Measurements from ENCODE around the gene ATXN7L3.
A peak's percentile ranks its signal among the peaks of the same experiment; 100 is the strongest.

ATXN7L3 gene

GRCh38 chr17:44218344-44219107 is 18.8 kb upstream of the ATXN7L3 start:
- DNase-seq, result peak; percentile 79 to 82 (median 79)
- Histone ChIP-seq H3K4me1 (ENCODE audit: control insufficient read depth, insufficient read depth, low read length, poor library complexity, severe bottlenecking) (peaks cover 41% of the 10 kb centered on the region), H3K27me3 (replicated peaks; ENCODE audit: control insufficient read depth, insufficient read depth, low read length, poor library complexity, severe bottlenecking) (no peaks in the 10 kb centered on the region), H3K27ac (ENCODE audit: insufficient read depth, low read length, poor library complexity, severe bottlenecking) (peak overlapping the region; percentile 90), H3K9me3 (ENCODE audit: control insufficient read depth, low read length) (no peaks in the 10 kb centered on the region), H3K4me3 (ENCODE audit: insufficient read depth, low read depth, low read length, poor library complexity, severe bottlenecking) (peak overlapping the region; percentile 58), H3K36me3 (ENCODE audit: control insufficient read depth, insufficient read depth, low read length) (peaks cover 26% of the 10 kb centered on the region)

GRCh38 chr17:44217738-44218343 is 18.2 kb upstream of the ATXN7L3 start:
- H3K4me1 ChIP-seq (ENCODE audit: control insufficient read depth, insufficient read depth, low read length, poor library complexity, severe bottlenecking), result peaks cover 41% of the 10 kb centered on the region
- DNase-seq, result no peak

GRCh38 chr17:44216694-44217093 is 17.0 kb upstream of the ATXN7L3 start:
- peaks cover 41% of the 10 kb centered on the region for H3K4me1 ChIP-seq (ENCODE audit: control insufficient read depth, insufficient read depth, low read length, poor library complexity, severe bottlenecking)
- peak overlapping the region; percentile 8 for H3K4me3 ChIP-seq (ENCODE audit: insufficient read depth, low read depth, low read length, poor library complexity, severe bottlenecking)
- no peak for DNase-seq
- no peaks in the 10 kb centered on the region for H3K27me3 ChIP-seq (replicated peaks; ENCODE audit: control insufficient read depth, insufficient read depth, low read length, poor library complexity, severe bottlenecking)
- peaks cover 38% of the 10 kb centered on the region for H3K36me3 ChIP-seq (ENCODE audit: control insufficient read depth, insufficient read depth, low read length)
- no peaks in the 10 kb centered on the region for H3K9me3 ChIP-seq (ENCODE audit: control insufficient read depth, low read length)
- peak overlapping the region; percentile 90 for H3K27ac ChIP-seq (ENCODE audit: insufficient read depth, low read length, poor library complexity, severe bottlenecking)

More at GRCh38 chr17:44217738-44218343, 18.2 kb upstream of the ATXN7L3 start:
- no peaks in the 10 kb centered on the region for H3K9me3 ChIP-seq (ENCODE audit: control insufficient read depth, low read length)
- peak overlapping the region; percentile 90 for H3K27ac ChIP-seq (ENCODE audit: insufficient read depth, low read length, poor library complexity, severe bottlenecking)
- H3K36me3 ChIP-seq (ENCODE audit: control insufficient read depth, insufficient read depth, low read length), result peaks cover 32% of the 10 kb centered on the region
- no peaks in the 10 kb centered on the region for H3K27me3 ChIP-seq (replicated peaks; ENCODE audit: control insufficient read depth, insufficient read depth, low read length, poor library complexity, severe bottlenecking)
- H3K4me3 ChIP-seq (ENCODE audit: insufficient read depth, low read depth, low read length, poor library complexity, severe bottlenecking), result peak overlapping the region; percentile 58

DNA sequence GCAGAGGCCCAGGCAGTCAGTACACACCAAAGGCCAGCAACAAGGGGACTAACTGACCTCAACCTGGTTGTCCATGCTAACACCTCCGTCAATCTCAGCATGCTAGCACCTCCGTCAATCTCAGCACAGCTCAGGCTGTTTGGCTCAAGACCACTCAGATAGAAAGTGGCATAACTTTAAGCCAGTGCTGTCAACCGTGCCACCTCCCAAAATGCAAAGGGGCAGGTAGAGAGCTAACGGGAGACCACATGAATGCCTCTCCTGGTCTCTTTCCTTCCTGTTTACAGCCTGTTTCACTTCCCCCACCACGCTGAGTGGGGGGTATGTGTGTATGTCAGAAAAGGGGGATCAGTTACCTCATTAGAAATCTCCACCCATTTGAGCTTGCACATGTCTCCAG is 16.5 kb upstream of the ATXN7L3 start:
- Histone ChIP-seq H3K9me3 (ENCODE audit: control insufficient read depth, low read length) (no peaks in the 10 kb centered on the region), H3K4me1 (ENCODE audit: control insufficient read depth, insufficient read depth, low read length, poor library complexity, severe bottlenecking) (peaks cover 42% of the 10 kb centered on the region), H3K4me3 (ENCODE audit: insufficient read depth, low read depth, low read length, poor library complexity, severe bottlenecking) (peak overlapping the region; percentile 8), H3K27me3 (replicated peaks; ENCODE audit: control insufficient read depth, insufficient read depth, low read length, poor library complexity, severe bottlenecking) (no peaks in the 10 kb centered on the region), H3K27ac (ENCODE audit: insufficient read depth, low read length, poor library complexity, severe bottlenecking) (peak overlapping the region; percentile 90), H3K36me3 (ENCODE audit: control insufficient read depth, insufficient read depth, low read length) (peaks cover 43% of the 10 kb centered on the region)
- peak in 1 of 3 donors; percentile 22 for DNase-seq

- H3K27ac ChIP-seq (ENCODE audit: insufficient read depth, low read length, poor library complexity, severe bottlenecking), result peak overlapping the region; percentile 7
- peaks cover 49% of the 10 kb centered on the region for H3K36me3 ChIP-seq (ENCODE audit: control insufficient read depth, insufficient read depth, low read length)
- no peak overlapping the region for H3K4me3 ChIP-seq (ENCODE audit: insufficient read depth, low read depth, low read length, poor library complexity, severe bottlenecking)
- H3K9me3 ChIP-seq (ENCODE audit: control insufficient read depth, low read length), result no peaks in the 10 kb centered on the region
- no peaks in the 10 kb centered on the region for H3K27me3 ChIP-seq (replicated peaks; ENCODE audit: control insufficient read depth, insufficient read depth, low read length, poor library complexity, severe bottlenecking)
- peaks cover 53% of the 10 kb centered on the region for H3K4me1 ChIP-seq (ENCODE audit: control insufficient read depth, insufficient read depth, low read length, poor library complexity, severe bottlenecking)
- DNase-seq, result no peak
These were observed 15.2 kb upstream of the ATXN7L3 start for GRCh38 chr17:44214896-44215295.

DNA sequence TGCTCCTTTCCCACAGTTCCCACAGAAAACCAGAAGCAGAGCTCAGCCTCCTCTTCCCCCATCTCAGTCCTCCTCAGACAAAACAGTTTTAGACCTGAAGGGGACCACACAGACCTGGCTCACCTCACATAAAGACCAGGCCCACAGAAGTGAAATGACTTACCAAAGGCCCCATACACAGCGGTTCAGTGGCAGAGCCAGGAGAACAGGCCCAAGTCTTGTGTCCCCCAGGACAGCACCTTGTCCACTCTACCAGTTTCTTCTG is 14.5 kb upstream of the ATXN7L3 start:
- Histone ChIP-seq H3K4me3 (ENCODE audit: insufficient read depth, low read depth, low read length, poor library complexity, severe bottlenecking) (no peak overlapping the region), H3K4me1 (ENCODE audit: control insufficient read depth, insufficient read depth, low read length, poor library complexity, severe bottlenecking) (peaks cover 55% of the 10 kb centered on the region), H3K27ac (ENCODE audit: insufficient read depth, low read length, poor library complexity, severe bottlenecking) (peak overlapping the region; percentile 7), H3K9me3 (ENCODE audit: control insufficient read depth, low read length) (no peaks in the 10 kb centered on the region), H3K36me3 (ENCODE audit: control insufficient read depth, insufficient read depth, low read length) (peaks cover 56% of the 10 kb centered on the region), H3K27me3 (replicated peaks; ENCODE audit: control insufficient read depth, insufficient read depth, low read length, poor library complexity, severe bottlenecking) (no peaks in the 10 kb centered on the region)
- no peak for DNase-seq

DNA sequence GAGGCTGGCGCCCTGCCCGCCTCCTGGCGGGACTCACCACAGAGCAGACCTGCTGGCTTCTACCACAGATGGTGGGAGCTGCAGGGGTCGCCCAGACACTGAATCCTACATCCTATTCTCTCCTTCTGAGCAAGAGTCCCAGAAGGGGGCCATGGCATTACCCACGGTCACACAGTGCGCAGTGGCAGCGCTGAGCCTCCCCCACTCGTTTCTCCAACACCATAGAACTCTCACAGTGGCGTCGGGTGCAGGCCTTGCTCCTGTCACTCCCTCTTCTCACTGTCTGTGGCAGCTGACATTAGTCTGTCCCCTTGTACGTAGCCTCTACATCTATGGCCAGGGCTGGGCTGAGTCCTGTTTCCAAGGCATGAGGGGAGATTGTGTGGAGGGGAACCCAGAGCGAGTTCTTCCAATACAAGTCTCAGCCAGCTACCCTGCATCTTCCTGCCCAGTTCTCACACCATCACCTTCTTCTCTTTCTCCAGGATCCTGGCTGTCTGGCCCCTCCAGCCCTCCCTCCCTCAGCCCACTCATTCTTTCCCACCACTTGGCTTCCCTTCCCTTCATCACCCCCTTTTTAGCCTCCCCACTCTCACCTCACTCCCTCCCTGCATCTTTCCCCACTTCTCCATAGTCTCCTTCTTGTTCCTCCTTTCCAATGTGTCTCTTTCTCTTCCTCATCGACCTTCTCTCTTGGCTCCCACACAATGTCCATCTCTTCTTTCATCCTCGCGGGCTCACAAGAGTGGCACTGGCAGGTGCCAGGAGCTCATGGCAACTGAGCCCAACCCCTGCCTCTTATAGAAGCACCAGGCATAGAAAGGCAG is 13.9 kb upstream of the ATXN7L3 start:
- Histone ChIP-seq H3K9me3 (ENCODE audit: control insufficient read depth, low read length) (no peaks in the 10 kb centered on the region), H3K27ac (ENCODE audit: insufficient read depth, low read length, poor library complexity, severe bottlenecking) (peak overlapping the region; percentile 7), H3K4me1 (ENCODE audit: control insufficient read depth, insufficient read depth, low read length, poor library complexity, severe bottlenecking) (peaks cover 55% of the 10 kb centered on the region), H3K4me3 (ENCODE audit: insufficient read depth, low read depth, low read length, poor library complexity, severe bottlenecking) (no peak overlapping the region), H3K36me3 (ENCODE audit: control insufficient read depth, insufficient read depth, low read length) (peaks cover 62% of the 10 kb centered on the region), H3K27me3 (replicated peaks; ENCODE audit: control insufficient read depth, insufficient read depth, low read length, poor library complexity, severe bottlenecking) (no peaks in the 10 kb centered on the region)
- no peak for DNase-seq

DNA sequence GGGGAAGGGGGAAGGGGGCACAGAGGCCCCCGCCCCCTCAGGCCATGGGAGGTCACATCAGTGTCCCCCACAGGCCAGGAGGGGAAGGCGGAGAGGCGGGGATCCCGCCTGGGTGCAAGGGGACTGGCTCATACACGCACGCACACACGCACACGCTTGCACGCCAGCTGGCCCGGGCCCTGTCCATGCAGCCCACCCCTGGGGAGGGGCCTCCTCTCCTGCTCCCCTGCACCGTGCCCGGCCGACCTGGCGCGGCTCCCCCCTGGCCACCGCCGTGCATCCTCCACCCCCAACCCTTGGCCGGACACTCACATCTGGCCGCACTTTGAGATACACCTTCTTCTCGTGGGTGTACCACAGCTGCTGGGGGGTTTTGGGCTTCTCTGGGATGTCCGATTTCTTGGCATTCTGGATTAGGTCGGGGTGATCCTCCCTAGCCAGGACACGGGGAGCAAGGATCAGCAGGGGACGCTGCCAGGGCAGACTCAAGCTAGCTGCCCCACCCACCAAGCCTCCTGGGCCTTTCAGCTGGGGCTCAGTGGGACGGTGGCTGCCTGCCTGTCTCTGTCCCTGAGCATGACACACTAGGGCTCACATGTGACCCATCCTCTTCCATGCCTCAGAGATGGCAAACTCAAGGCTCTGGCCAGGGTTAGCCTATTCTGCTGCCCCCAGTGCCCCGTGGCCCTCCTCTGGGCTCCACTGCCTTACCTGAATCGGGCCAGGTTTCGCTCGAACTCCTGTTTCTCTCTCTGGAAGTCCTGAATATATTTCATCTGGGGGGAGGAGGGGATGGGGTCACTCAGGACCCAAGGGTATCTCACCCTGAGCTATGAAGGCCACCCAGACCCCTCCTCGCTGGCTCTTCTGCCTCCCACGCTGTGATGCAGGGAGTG is 13.1 kb upstream of the ATXN7L3 start:
- Histone ChIP-seq H3K27me3 (replicated peaks; ENCODE audit: control insufficient read depth, insufficient read depth, low read length, poor library complexity, severe bottlenecking) (no peaks in the 10 kb centered on the region), H3K4me1 (ENCODE audit: control insufficient read depth, insufficient read depth, low read length, poor library complexity, severe bottlenecking) (peaks cover 50% of the 10 kb centered on the region), H3K27ac (ENCODE audit: insufficient read depth, low read length, poor library complexity, severe bottlenecking) (no peak overlapping the region), H3K36me3 (ENCODE audit: control insufficient read depth, insufficient read depth, low read length) (peaks cover 70% of the 10 kb centered on the region), H3K9me3 (ENCODE audit: control insufficient read depth, low read length) (no peaks in the 10 kb centered on the region), H3K4me3 (ENCODE audit: insufficient read depth, low read depth, low read length, poor library complexity, severe bottlenecking) (no peak overlapping the region)
- DNase-seq, result no peak

DNA sequence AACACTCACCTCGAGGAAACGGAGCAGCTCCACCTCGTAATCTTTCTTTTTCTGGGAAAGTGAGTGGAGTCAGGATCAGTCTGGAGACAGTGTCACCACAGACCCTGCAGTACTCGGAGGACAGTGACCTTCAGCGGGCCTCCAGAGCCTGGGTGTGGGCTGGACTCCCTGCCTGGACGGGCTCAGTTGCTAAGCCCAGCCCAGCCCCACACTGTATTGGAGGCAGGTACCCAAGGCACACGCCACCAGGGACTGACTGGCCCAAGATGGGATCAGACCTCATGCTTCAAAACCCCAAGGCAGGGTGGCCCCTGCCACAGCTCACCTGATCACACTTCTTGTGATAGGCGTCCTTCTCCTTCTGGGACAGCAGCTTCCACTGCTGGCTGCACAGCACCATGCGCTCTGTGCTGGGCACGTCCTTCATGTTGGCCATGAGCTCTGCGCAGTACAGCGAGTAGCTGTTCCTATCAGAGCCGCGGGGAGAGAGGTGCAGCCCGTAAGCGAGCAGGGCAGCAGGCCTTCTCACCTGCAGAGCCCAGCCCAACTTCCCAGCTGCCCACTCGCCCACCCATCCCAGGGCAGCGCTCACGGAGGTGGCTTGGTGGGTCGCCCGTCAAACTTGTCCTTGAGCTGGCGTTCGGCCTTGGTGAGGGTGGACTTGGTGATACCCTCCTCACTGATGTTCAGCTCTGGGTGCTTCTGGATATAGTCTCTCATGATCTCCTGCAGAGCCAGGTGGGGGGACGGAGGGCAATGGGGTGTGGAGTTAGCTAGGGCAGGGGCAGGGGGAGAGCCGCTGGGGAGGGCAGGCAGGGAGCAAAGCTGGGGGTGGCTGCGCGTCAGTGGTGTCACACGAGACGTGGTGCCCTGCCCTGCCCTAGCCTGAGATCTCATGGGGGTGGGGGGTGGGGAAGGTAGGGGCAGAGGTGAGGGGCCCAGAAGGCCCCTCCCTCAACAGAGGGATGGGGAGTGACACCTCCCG is 11.9 kb upstream of the ATXN7L3 start:
- DNase-seq, result no peak
- Histone ChIP-seq H3K27ac (ENCODE audit: insufficient read depth, low read length, poor library complexity, severe bottlenecking) (no peak overlapping the region), H3K4me1 (ENCODE audit: control insufficient read depth, insufficient read depth, low read length, poor library complexity, severe bottlenecking) (peaks cover 38% of the 10 kb centered on the region), H3K27me3 (replicated peaks; ENCODE audit: control insufficient read depth, insufficient read depth, low read length, poor library complexity, severe bottlenecking) (no peaks in the 10 kb centered on the region), H3K36me3 (ENCODE audit: control insufficient read depth, insufficient read depth, low read length) (peaks cover 82% of the 10 kb centered on the region), H3K4me3 (ENCODE audit: insufficient read depth, low read depth, low read length, poor library complexity, severe bottlenecking) (no peak overlapping the region), H3K9me3 (ENCODE audit: control insufficient read depth, low read length) (no peaks in the 10 kb centered on the region)
